22Rv1 (cell line): ENCODE measurements around the gene LIN37.

Source experiments
- CTCF ChIP-seq: fragments of 450-650 bp; IDR thresholded peaks from 2 replicates; pipeline ENCODE4 v1.5.1; 2017; ENCODE audit warnings: mild to moderate bottlenecking
- ZFX ChIP-seq: fragments of 450-650 bp; IDR thresholded peaks from 2 replicates; pipeline ENCODE4 v1.6.1; 2017; ENCODE audit warnings: antibody characterized with exemption, borderline replicate concordance

- TF ChIP-seq CTCF (no peak), ZFX (no peak)
Measured at GRCh38 chr19:35738021-35738886, 10.1 kb upstream of the LIN37 start.
